Fibroblast of the aortic adventitia (primary cell): ENCODE measurements around the gene PAPOLA. TPM values are rescaled to one million over a fixed set of nuclear protein-coding genes. Genes with fewer than 3 reads are reported as not detected.

Experiments used
- DNase-seq: peaks from one replicate; pipeline ENCODE4 v3.0.0-alpha.2; 2010; ENCODE audit warnings: low read depth
- H3K4me3 ChIP-seq: 2 replicates; pipeline ENCODE4 v1.5.1; 2011; ENCODE audit warnings: low read depth, mild to moderate bottlenecking, control low read depth, low read length, moderate library complexity
- total RNA-seq: library from RNA; depleted of rRNA; stranded (reverse); fragments of >200 nt; gene quantifications from 2 replicates; pipeline ENCODE4 v1.2.3, GENCODE V29; 2012; ENCODE audit warnings: low replicate concordance
- TF ChIP-seq, protein P1 (sequence below): IDR thresholded peaks from 2 replicates; pipeline ENCODE4 v1.5.1; 2011; ENCODE audit warnings: mild to moderate bottlenecking, low read length, control low read depth, inconsistent platforms; ENCODE audit not compliant: insufficient read depth

Gene PAPOLA
- total RNA-seq, 1 donor: 124 TPM

GRCh38 chr14:96582995-96583394 lies 80.8 kb downstream of the PAPOLA start:
- no peak for DNase-seq
- no peak overlapping the region for H3K4me3 ChIP-seq
- TF ChIP-seq, protein P1, sequence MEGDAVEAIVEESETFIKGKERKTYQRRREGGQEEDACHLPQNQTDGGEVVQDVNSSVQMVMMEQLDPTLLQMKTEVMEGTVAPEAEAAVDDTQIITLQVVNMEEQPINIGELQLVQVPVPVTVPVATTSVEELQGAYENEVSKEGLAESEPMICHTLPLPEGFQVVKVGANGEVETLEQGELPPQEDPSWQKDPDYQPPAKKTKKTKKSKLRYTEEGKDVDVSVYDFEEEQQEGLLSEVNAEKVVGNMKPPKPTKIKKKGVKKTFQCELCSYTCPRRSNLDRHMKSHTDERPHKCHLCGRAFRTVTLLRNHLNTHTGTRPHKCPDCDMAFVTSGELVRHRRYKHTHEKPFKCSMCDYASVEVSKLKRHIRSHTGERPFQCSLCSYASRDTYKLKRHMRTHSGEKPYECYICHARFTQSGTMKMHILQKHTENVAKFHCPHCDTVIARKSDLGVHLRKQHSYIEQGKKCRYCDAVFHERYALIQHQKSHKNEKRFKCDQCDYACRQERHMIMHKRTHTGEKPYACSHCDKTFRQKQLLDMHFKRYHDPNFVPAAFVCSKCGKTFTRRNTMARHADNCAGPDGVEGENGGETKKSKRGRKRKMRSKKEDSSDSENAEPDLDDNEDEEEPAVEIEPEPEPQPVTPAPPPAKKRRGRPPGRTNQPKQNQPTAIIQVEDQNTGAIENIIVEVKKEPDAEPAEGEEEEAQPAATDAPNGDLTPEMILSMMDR: no peak

- TF ChIP-seq, protein P1: no peak
- no peak overlapping the region for H3K4me3 ChIP-seq
- no peak for DNase-seq
Measured at GRCh38 chr14:96583569-96584041, 81.4 kb downstream of the PAPOLA start.

DNA sequence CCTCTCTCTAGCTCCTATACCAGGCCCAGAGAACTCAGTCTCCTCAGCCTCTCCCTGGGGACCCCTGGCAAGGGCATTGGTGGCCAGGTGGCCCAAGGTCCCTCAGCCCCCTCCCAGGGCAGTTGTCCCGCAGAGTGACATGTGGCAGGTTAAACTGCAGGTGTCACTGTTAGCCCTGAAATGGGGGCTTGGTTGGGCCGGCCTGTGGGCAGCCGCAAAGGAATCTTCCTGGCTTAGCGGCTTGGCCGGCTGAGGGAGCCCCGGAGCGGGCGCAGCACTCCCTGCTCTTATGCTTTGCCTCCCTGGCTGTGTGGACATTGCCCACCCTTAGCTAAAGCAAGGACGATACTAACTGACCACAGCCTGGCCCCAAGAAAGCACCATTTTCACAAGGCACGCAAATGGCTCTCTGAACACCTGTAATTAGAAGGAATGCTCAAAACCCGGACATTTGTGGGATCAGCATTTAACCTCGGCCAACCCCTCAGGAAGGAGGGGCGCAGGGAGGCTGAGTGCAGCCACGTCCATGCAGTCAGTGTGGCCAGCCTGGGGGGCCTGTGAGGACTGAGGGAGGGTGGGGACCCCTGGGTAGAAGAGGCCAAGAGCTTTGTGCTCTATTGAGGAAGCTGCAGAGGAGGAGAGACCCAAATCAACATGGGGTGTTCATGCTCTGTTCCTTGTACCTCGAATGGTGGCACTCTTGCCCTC lies 82.2 kb downstream of the PAPOLA start:
- DNase-seq: no peak
- no peak overlapping the region for H3K4me3 ChIP-seq
- TF ChIP-seq, protein P1: peak; percentile 25

DNA sequence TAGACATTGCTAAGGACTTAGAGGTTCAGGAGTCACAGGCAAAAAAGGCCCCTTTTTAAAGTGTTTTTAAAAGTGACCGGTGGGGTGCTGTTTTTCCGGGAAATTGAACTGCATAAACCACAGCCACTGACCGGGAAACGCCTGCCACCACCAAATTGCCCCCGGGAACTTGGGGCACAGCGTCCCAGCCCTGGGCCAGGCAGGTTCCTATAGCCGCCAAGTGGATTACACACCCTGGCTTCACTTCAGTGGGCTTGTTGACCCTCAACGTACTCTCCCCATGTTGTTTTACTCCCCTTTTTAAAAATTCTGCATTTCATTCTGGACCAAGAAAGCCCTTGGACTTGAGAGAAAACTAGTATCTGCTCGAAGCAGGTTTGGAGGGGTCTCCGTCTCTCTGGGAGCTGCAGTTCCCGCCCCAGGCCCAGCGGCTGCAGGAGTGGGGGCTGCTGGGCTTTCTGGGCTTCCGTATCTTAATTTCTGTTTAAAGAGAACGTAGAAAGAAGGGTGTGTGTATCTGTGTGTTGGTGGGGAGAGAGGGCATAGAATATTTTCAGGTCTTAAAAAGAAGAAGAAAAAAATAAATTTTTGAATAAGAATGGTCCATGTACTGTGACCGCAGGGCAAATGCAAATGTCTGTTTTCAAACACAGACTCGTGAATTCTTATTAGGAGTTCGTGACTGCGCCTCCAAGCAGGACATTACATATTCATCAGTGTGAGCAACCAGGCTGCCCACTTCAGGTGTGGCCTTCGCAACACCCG lies 82.9 kb downstream of the PAPOLA start:
- no peak for DNase-seq
- TF ChIP-seq, protein P1: no peak
- no peak overlapping the region for H3K4me3 ChIP-seq

GRCh38 chr14:96585672-96586013 lies 83.5 kb downstream of the PAPOLA start:
- H3K4me3 ChIP-seq: no peak overlapping the region
- TF ChIP-seq, protein P1: no peak
- no peak for DNase-seq

DNA sequence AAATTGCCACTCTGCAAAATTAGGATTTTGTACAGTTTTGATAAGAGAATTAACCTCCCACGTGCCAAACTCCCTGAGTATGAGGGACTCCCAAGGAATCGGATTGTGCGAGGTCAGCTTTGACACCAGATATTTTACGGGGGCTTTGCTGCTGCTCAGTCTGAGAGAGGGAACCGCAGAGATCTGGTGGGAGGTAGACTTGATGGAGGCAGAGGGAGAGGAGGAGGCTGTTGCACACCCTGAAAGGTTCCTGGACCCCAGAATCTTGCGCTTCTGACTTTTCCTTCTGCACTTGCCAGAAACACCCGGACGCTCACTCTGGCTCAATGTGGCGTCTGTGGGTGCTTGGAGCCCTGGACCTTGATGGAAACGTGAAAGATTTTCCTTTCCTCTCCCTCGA lies 83.9 kb downstream of the PAPOLA start:
- no peak overlapping the region for H3K4me3 ChIP-seq
- TF ChIP-seq, protein P1: no peak

More for the DNA sequence above, 83.9 kb downstream of the PAPOLA start:
- no peak for DNase-seq
